Activated T-helper 17 cell treated with anti-CD3 and anti-CD28 coated beads, Interleukin-2, amount 50 U/mL, for 72 hours (primary cell): Measurements from ENCODE around the gene TM7SF2. TPM values are rescaled to one million over a fixed set of nuclear protein-coding genes. Genes with fewer than 3 reads are reported as not detected.
"Not testable (repeated sequence)": the region's sequence is repeated elsewhere in the genome, so short reads cannot be mapped to it uniquely, and the experiment has no call there.

ENCODE experiments used
- ATAC-seq: fragments of 150-1000 bp; cut with Tn5 transposase; replicated peaks from 2 replicates; pipeline ENCODE4 v1.10.0; 2021; ENCODE audit warnings: mild to moderate bottlenecking, moderate library complexity
- H3K27ac Mint-ChIP-seq: one replicate; pipeline ENCODE4 v1.8.0; 2022; ENCODE audit warnings: mixed read lengths
- H3K27me3 Mint-ChIP-seq: one replicate; pipeline ENCODE4 v1.8.0; 2022; ENCODE audit warnings: mixed read lengths
- H3K36me3 Mint-ChIP-seq: one replicate; pipeline ENCODE4 v1.8.0; 2022; ENCODE audit warnings: low read depth, mild to moderate bottlenecking, mixed read lengths
- H3K4me1 Mint-ChIP-seq: one replicate; pipeline ENCODE4 v1.8.0; 2022; ENCODE audit warnings: mixed read lengths
- H3K4me3 Mint-ChIP-seq: one replicate; pipeline ENCODE4 v1.8.0; 2022; ENCODE audit warnings: mild to moderate bottlenecking, mixed read lengths
- H3K9me3 Mint-ChIP-seq: one replicate; pipeline ENCODE4 v1.8.0; 2022; ENCODE audit warnings: mixed read lengths
- total RNA-seq, 2 donors: library from RNA; stranded (reverse); gene quantifications; one replicate each; pipeline ENCODE4 v1.2.3, GENCODE V29; 2022

The TM7SF2 gene
- total RNA-seq, 2 donors from 2014 or later: 19.7 to 20.1 TPM

DNA sequence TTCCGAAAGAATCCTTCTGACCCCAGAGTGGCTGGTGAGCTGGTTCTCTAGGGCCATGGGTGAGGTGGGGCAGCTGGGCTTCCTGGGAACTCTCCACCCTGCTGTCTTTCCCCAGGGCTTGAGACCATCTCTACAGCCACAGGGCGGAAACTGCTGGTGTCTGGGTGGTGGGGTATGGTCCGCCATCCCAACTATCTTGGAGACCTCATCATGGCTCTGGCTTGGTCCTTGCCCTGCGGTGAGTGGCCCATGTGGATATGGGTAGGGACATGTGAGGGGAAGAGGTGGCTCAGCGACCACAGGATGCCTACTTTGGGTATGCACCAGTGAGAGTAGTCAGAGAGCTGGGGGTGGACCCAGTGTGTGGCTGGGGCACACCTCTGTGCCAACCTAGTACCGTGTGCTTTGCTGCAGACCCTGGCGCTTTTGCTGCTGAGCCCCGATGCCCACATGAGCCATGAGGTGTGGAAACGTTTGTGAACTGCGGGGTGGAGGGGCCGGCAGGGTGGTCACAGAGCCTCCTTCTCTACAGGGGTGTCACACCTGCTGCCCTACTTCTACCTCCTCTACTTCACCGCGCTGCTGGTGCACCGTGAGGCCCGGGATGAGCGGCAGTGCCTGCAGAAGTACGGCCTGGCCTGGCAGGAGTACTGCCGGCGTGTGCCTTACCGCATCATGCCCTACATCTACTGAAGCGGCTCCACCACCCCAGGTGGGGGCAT is 3.9 kb downstream of the TM7SF2 start:
- Mint-ChIP-seq H3K36me3 (peaks cover 39% of the 10 kb centered on the region), H3K27ac (peak overlapping the region; percentile 25), H3K9me3 (no peaks in the 10 kb centered on the region), H3K27me3 (no peaks in the 10 kb centered on the region), H3K4me1 (peaks cover 17% of the 10 kb centered on the region), H3K4me3 (peak overlapping the region; percentile 80)
- ATAC-seq: no peak

DNA sequence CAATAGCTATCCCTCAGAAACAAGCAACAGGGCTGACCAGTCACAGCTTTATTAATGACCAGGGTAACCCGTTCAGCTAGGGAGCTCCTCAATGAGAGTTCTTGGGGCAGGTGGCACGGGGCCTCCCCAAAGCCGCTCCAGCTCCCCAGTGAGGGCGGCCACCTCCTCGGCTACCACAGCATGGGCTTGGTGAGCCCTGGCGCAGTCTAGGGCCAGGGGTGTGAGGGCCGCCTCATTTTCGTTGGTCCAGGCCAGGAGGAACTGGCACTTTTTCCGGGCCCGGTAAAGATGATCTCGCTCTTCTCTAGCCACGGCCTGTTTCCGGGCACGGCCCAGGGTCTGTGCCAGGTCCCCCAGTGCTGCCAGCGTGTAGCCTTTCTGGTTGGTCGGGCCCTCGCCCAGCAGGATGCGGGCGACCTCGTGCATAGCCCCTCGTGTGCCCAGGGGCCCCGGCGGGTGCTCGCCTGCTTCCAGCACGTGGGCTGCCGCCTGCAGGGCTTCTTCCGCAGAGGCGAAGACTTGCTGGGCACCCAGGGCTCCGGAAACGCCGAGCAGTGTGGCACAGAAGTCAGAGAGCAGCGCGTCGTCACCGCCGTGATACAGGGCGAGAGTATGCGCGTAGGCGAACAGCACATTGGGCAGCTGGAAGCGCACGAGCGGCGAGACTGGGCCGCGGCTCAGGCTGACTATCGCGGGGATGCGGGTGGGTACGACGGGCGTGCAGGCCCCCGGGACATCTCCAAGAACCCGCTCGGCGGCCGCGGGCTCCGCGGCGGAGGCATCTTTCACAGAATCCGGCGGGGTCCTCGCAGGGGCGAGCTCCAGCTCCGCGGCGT is 4.9 kb downstream of the TM7SF2 start:
- H3K9me3 Mint-ChIP-seq: no peaks in the 10 kb centered on the region
- H3K27me3 Mint-ChIP-seq: no peaks in the 10 kb centered on the region
- ATAC-seq: peak; percentile 22
- H3K4me3 Mint-ChIP-seq: peak overlapping the region; percentile 80
- peaks cover 23% of the 10 kb centered on the region for H3K4me1 Mint-ChIP-seq
- H3K36me3 Mint-ChIP-seq: peaks cover 50% of the 10 kb centered on the region
- peak overlapping the region; percentile 72 for H3K27ac Mint-ChIP-seq

DNA sequence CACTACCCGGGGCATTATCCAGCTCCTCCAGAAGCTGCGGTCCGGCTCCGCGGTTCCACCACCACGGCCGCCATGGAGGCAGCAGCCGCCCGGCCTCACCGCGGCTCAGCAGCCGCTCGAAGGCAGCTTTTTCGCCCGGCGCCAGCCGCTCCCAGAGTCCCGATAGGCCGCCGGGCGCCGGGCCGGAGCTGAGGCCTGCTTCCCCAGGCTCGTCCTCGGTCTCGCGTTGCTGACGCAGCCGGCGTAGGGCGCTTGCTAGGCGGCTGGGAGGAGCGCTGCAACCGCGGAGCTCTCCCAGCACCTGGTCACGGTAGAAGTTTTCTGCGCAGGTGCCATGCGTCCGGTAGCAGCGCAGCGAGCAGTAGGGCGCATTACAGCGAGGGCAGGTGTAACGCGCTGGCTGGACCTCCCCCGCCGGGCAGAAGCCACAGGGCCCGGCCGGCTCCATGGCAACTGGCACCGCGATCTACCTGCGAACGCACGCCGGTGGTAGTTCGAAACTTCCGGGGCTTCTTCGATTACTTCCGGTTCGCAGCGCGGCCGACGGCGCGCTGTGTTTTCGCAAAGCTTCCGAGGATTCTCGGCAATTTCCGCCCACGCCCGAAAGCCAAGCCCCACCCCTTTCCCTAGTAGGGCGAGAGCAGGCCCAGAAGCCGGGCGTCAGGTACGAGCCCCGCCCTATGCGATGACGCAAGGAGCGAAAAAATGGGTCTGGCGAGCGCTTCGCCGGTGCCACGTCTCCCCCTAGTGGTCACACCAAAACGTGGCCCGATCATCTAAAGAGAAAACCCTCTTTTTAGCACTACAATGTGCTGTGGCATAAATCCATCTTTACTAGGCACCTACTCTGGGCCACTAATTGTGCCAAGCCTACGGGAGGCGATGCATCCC is 5.8 kb downstream of the TM7SF2 start, which contains the start of gene ZNHIT2:
Gene ZNHIT2 (minus strand): TSS at position 496 of the 891 bp plus-strand sequence. CDS start 48 bp downstream, at position 448.
- no peaks in the 10 kb centered on the region for H3K9me3 Mint-ChIP-seq
- H3K36me3 Mint-ChIP-seq: peaks cover 59% of the 10 kb centered on the region
- H3K27ac Mint-ChIP-seq: peak within 1 kb of the TSS; percentile 88
- H3K4me3 Mint-ChIP-seq: peak within 1 kb of the TSS; percentile 80
- ATAC-seq: peak; percentile 72
- H3K4me1 Mint-ChIP-seq: peaks cover 28% of the 10 kb centered on the region
- no peaks in the 10 kb centered on the region for H3K27me3 Mint-ChIP-seq

DNA sequence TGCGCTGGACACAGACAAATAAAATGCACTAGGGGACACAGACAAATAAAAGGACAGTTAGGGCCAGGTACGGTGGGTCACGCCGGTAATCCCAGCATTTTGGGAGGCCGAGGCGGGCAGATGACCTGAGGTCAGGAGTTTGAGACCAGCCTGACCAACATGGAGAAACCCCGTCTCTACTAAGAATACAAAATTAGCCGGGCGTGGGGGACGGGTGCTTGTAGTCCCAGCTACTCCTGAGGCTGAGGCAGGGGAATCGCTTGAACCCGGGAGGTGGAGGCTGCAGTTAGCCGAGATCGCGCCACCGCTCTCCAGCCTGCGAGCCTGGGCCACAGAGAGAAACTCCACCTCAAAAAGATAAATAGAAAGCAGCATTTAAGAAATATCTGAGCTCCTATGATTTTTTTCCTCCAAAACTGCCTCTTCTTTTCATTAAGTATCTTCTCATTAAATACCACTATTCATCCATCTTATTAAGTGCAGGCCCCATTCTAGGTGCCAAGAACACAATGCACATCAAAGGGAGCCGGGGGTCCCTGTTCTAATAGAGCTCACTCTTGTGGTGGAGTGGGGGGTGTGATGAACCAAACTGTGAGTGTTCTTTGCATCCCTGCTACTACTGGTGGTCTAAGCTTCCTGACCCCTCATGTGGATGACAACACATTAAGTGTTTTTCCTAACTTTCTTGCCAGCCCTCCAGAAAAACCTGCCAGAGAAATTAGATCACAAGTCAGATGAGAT is 6.6 kb downstream of the TM7SF2 start:
- Mint-ChIP-seq H3K27ac (peak overlapping the region; percentile 88), H3K9me3 (no peaks in the 10 kb centered on the region), H3K36me3 (peaks cover 59% of the 10 kb centered on the region), H3K27me3 (no peaks in the 10 kb centered on the region), H3K4me3 (peak overlapping the region; percentile 80), H3K4me1 (peaks cover 27% of the 10 kb centered on the region)
- ATAC-seq: no peak

DNA sequence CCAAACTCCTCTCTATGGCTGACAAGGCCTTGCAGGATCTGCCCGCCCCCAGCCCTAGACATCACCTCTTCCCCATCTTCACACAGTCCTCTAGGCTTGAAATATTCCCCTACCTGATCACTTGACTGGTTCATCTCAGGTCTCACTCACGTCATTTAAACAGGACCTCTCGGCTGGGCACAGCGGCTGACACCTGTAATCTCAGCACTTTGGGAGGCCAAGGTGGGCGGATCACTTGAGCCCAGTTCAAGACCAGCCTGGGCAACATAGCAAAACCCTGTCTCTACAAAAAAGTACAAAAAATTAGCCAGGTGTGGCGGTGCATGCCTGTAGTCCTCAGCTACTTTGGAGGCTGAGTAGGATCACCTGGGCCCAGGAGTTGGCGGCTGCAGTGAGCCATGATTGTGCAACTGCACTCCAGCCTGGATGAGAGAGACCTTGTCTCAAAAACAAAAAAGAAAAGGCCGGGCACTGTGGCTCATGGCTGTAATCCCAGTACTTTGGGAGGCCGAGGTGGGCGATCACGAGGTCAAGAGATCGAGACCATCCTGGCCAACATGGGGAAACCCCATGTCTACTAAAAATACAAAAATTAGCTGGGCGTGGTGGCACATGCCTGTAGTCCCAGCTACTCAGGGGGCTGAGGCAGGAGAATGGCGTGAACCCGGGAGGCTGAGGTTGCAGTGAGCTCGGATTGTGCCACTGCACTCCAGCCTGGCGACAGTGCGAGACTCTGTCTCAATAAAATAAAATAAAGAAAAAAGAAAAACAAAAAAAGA is 7.4 kb downstream of the TM7SF2 start:
- H3K9me3 Mint-ChIP-seq, ATAC-seq, H3K27me3 Mint-ChIP-seq: not testable (repeated sequence)
- Mint-ChIP-seq H3K4me3 (peak overlapping the region; percentile 99), H3K36me3 (peaks cover 62% of the 10 kb centered on the region), H3K27ac (peak overlapping the region; percentile 58), H3K4me1 (peaks cover 23% of the 10 kb centered on the region)

DNA sequence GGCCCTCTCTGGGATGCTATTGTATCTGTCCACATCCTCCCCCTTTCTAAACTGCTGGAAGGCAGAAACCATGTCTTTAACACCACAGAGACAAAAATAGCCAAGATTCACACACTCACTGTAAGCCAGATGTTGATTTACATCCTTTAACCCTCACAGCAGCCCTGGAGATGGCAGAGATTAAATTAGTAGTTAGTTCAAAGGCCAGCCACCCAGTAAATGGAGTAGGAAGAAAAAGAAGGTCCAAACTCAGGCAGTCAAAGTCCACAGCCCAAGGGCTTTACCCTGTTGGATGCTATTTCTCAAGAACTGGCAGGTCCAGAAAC is 8.0 kb downstream of the TM7SF2 start:
- Mint-ChIP-seq H3K4me3 (peak overlapping the region; percentile 99), H3K27me3 (no peaks in the 10 kb centered on the region), H3K27ac (no peak overlapping the region), H3K36me3 (peaks cover 67% of the 10 kb centered on the region), H3K9me3 (no peaks in the 10 kb centered on the region), H3K4me1 (peaks cover 23% of the 10 kb centered on the region)
- no peak for ATAC-seq

DNA sequence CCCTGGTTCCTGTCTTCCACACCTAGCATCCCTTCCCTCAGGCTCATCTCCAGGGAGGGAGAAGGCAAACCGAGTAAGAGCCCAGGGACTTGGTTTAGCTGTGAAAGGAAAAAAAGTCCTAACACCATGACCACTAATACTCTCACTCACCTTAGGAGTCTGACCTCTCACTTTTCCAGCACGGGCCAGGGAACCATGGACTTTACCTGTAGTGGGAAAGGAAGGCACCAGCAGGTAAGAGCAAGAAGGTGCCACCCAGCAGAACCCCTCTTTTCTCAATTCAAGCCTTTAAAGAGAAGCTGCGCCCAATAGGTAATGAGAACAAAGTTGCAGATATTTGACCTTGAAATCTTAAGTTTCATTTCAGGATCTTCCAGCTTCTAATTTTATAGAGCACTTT is 9.2 kb downstream of the TM7SF2 start:
- Mint-ChIP-seq H3K4me1 (peaks cover 23% of the 10 kb centered on the region), H3K36me3 (peaks cover 79% of the 10 kb centered on the region), H3K27ac (peak overlapping the region; percentile 97), H3K9me3 (no peaks in the 10 kb centered on the region), H3K27me3 (no peaks in the 10 kb centered on the region), H3K4me3 (peak overlapping the region; percentile 99)
- ATAC-seq: no peak

DNA sequence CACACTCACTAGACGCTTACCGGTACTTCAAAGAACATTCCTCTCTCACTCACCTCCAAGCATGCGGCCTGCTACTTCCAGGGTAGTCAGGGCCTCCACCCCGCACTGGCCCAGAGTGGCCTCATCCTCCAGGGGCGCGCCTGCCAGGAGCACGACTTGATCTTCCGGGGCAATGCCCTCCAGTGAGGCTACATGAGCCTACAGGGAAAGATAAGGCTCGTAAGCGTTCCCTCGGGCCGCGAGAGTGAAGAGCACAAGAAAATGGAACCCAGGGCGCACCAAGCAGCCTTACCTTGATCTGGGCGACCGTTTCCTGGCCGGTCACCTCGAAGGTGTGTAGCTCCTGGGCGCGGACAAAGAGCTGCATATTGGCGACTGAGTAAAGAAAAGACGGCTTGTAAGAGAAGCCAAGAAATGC is 9.8 kb downstream of the TM7SF2 start:
- ATAC-seq: no peak
- peak overlapping the region; percentile 97 for H3K27ac Mint-ChIP-seq

DNA sequence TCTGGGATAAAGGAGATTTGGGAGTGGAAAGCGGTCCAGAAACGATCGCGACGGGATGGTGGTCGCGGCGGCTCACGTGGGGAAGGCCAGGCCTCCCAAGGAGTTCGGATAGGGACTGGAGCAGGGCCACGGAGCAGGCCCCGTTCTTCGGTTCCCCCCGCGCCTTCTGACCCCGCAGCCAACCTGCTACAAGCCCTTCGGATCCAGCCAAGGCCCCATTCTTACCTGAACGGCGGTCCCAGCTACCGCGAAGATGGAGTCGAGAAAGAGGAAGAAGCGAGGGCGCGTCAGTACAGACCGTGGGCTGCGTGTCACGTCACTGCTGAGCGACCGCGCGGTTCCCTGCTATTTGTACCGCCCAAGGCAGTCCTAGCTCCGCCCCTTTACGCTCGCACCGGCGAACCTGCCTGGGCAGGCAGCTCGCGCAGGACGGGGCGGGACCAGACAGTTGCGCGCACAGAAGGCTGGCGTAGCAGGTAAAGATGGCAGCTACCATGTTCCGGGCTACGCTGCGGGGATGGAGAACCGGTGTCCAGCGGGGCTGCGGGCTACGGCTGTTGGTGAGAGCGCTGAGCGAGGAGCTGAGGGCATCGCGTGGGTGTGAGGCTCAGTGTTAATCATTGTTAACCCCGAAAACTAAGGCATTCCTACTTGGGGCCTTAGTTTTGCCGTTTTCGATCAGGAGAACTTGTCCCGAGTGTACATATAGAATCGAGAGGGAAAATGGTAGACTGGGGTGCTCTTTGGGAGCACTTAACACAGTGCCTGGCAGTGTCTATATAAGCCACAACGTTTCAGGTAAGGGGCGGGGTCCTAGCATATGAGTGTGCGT is 10.4 kb downstream of the TM7SF2 start, which contains the start of the genes FAU and MRPL49:
Gene FAU (minus strand): TSS at position 270 of the 832 bp plus-strand sequence. CDS start 321 bp downstream, outside the sequence.
Gene MRPL49 (plus strand): TSS at position 457 of the 832 bp plus-strand sequence. CDS start 26 bp downstream, at position 483.
- H3K27me3 Mint-ChIP-seq: no peaks in the 10 kb centered on the region
- H3K36me3 Mint-ChIP-seq: peaks cover 86% of the 10 kb centered on the region
- H3K4me1 Mint-ChIP-seq: peaks cover 23% of the 10 kb centered on the region
- no peaks in the 10 kb centered on the region for H3K9me3 Mint-ChIP-seq
- peak; percentile 91 for ATAC-seq
- H3K4me3 Mint-ChIP-seq: peak within 1 kb of the TSS; percentile 99
- peak within 1 kb of the TSS; percentile 97 for H3K27ac Mint-ChIP-seq

More for the DNA sequence above, 9.8 kb downstream of the TM7SF2 start:
- Mint-ChIP-seq H3K4me3 (peak overlapping the region; percentile 99), H3K4me1 (peaks cover 23% of the 10 kb centered on the region), H3K36me3 (peaks cover 84% of the 10 kb centered on the region), H3K9me3 (no peaks in the 10 kb centered on the region), H3K27me3 (no peaks in the 10 kb centered on the region)

DNA sequence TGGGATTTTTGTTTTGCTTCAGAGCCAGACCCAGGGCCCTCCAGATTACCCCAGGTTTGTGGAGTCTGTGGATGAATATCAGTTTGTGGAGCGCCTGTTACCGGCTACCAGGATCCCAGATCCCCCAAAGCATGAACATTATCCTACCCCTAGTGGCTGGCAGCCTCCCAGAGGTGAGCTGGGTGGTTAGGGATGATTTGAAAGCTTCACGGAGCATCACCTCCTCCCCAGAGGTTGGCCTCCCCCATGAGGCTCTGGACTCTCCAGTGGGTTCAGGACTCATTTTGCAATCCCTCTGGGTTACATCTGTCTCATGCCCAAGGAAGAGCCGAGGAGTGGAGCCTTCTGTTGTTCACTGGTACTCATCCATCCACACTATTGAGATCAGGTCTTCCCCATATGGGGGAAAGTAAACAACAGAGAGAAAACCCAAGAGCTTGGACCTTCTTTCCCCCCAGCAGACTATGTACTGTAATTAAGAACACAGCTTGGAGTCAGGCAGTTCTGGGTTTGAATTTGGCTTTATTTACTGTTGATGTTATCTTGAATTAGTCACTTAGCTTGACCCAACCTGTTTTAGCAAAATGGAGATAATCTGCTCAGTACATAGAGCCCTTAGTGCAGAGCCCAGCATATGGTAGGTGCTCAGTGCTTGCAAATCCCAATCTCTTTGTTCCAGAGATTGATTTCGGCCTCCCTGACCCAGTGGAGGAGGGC is 13.0 kb downstream of the TM7SF2 start:
- peak overlapping the region; percentile 49 for H3K4me3 Mint-ChIP-seq
- ATAC-seq: no peak
- peaks cover 15% of the 10 kb centered on the region for H3K4me1 Mint-ChIP-seq
- H3K27me3 Mint-ChIP-seq: no peaks in the 10 kb centered on the region
- H3K9me3 Mint-ChIP-seq: no peaks in the 10 kb centered on the region
- H3K27ac Mint-ChIP-seq: peak overlapping the region; percentile 4
- peaks cover 87% of the 10 kb centered on the region for H3K36me3 Mint-ChIP-seq

DNA sequence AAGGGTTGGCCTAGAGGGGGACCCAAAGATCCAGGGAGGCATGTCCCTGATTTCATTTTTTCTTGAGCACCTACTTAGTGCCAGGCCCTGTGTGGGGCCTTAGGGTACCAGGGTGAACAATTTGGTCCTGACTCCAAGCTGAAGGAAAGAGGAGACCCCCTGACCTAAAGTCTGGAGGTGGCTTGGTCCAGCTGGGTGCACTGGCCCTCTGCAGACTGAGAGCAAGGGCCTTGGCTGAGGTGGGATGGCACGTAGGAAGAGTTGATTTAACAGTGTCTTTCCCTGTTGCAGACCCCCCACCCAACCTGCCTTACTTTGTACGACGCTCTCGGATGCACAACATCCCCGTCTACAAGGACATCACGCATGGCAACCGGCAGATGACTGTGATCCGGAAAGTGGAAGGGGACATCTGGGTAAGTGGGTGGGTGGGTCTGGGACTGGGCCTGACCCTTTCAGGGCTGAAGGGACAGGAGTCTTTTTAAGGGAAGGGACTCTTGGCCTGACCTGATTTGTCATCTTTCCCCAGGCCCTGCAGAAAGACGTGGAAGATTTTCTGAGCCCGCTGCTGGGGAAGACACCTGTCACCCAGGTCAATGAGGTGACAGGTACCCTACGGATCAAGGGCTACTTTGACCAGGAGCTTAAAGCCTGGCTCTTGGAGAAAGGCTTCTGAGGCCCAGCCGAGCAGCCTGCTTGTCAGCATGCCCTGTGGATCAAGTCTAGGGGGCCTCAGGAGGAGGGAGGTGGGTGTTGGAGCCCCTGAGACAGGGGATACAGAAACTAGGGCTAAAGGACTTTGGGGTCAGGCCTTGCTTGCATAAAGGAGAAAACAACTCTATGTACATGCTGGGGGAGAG is 13.8 kb downstream of the TM7SF2 start:
- H3K36me3 Mint-ChIP-seq: peaks cover 87% of the 10 kb centered on the region
- H3K27me3 Mint-ChIP-seq: no peaks in the 10 kb centered on the region
- H3K4me1 Mint-ChIP-seq: peaks cover 10% of the 10 kb centered on the region
- H3K9me3 Mint-ChIP-seq: no peaks in the 10 kb centered on the region
- H3K27ac Mint-ChIP-seq: no peak overlapping the region
- no peak overlapping the region for H3K4me3 Mint-ChIP-seq
- no peak for ATAC-seq
